HG03432 (cell line): ENCODE results near the gene RPS2.
"Not testable (repeated sequence)": the region's sequence is repeated elsewhere in the genome, so short reads cannot be mapped to it uniquely, and the experiment has no call there.

Source experiments
- ATAC-seq: cut with Tn5 transposase; IDR thresholded peaks from one replicate; pipeline ENCODE4 v1.9.1; 2021; ENCODE audit warnings: mild to moderate bottlenecking, moderate library complexity; ENCODE audit not compliant: unreplicated experiment

The RPS2 gene

GRCh38 chr16:1965396-1966001 is 873 bp upstream of the RPS2 start:
- ATAC-seq, result no peak

DNA sequence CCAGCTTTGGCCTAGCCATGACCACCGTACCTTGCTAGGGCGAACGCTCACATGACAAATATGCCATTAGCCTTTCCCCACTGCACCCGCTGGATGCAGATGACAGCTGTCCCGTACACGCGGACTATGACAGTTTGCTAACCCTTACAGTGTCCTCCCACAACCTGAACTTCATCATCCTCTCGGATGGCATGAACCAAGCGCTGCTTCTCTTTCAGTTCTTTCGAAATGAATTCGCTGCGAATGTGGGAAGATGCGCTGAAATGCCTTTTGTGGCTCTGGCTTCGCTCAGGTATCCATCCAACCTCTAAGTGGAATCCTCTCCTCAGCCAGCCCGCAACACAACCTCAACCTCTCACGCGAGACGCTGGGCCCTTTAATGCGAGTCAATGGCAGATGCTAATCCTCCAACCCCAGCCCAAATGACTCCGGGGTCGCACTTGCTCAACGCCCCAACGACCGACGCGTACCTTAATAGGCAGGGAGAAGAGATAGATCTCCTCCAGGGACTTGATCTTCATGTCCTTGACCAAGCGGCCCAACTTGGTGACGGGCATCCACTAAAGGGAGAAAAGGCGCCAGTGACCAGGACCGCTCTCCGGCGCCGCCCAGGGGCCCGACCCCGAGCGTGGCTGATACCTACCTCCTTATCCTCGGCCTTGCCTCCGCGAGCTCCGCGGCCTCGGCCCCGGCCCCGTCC is 670 bp downstream of the RPS2 start:
- ATAC-seq, result peak; percentile 8

GRCh38 chr16:1962161-1963153 is 2.2 kb downstream of the RPS2 start:
- not testable (repeated sequence) for ATAC-seq

DNA sequence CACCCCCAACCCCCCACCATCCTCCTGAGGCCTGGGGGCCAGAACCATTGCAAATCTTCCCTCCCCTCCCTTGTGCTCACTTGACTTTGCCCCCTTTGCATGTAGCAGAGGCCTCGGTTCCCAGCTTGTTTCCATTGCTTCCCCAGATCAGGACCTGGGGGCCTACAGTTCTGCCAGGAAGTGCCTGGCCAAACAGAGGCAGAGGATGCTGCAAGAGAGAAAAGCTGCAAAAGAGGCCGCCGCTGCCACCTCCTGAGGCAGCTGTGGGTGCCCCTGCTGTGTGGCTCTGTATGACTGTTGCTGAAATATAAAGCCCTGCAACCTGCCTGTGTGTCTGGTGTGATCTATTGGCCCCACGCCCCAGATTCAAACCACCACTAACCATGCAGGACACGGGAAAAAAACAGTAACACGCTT is 3.0 kb downstream of the RPS2 start:
- ATAC-seq, result no peak

DNA sequence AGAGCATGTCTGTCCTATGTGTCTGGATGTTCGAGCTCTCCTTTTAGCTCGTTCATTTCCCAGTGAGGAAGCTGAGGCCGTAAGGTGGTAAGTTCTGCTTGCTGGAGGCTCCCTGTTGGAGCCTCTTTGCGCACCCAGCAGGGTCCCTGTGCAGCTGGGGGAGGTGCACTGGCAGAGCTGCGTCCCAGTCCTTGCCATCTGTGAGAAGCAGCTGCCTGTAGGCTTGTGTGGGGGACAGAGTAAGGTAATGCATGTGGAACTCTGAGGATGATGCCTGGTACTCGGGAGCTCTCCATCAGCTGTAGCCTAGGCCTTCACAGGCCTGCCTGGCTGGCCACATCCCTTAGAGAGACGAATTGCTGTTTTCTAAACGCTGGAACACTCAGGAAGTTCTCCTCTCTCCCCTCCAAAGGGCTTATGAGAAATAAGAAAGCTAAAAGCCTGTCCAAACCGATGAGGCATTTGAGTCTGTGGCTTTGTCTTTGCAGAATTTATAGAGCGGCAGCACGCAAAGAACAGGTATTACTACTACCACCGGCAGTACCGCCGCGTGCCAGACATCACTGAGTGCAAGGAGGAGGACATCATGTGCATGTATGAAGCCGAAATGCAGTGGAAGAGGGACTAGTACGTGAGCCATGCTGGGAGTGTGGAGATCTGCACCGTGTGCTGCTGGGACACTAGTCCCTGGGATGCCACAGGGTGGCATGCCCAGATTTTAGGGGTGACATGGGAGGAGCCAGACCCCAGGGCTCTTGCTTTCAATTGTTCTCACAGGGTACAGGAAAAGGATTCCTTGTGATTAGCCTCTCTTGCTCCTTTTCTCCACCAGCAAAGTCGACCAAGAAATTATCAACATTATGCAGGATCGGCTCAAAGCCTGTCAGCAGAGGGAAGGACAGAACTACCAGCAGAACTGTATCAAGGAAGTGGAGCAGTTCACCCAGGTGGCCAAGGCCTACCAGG is 3.7 kb downstream of the RPS2 start:
- ATAC-seq, result no peak

GRCh38 chr16:1959269-1960039 is 5.2 kb downstream of the RPS2 start, which contains the start of gene NDUFB10:
Gene NDUFB10 (plus strand): TSS chr16:1959538. CDS start chr16:1959625, 87 bp downstream.
- ATAC-seq, result peak; percentile 75

- no peak for ATAC-seq
These were observed 5.8 kb downstream of the RPS2 start for GRCh38 chr16:1958715-1959268.

- ATAC-seq, result not testable (repeated sequence)
These were observed 6.5 kb downstream of the RPS2 start for GRCh38 chr16:1958143-1958491.

GRCh38 chr16:1957434-1958142 is 7.0 kb downstream of the RPS2 start:
- not testable (repeated sequence) for ATAC-seq

DNA sequence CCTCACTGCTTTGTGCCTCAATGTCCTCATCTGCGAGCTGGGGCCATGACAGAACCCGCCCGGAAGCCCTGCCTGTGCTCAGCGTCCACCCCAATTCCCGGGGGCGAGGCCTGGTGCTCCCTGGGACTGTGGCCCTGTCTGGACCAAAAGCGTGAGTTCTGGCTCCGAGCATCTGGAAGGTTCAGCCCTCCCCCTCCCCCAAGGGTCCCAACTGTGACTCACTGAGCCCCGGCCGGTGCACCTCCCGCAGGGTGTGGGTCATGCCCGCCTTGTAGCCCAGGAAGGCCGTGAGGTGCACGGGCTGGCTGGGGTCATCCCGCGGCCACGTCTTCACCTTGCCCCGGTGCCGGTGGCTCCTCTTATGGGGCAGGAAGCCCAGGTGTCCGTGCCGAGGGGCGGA is 10.9 kb downstream of the RPS2 start:
- no peak for ATAC-seq

DNA sequence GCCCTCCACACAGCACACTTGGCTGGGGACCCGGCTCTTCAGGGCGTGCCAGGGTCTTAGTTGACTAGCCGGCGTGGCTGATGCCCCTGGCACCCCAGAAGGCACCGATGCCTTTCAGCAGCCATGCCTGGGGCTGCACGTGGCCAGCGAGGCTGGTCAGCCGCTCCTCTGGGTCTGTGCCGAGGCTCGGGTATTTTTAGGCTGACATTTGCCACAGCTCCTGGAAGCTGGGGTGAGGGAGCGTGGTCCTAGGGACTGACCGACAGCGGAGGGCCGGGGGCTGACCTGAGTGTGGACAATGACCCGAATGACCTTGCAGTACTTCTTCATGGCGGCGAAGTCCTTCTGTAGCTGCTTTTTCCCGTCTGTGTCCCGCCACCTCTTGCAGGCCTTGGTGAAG is 14.1 kb downstream of the RPS2 start:
- ATAC-seq, result no peak

DNA sequence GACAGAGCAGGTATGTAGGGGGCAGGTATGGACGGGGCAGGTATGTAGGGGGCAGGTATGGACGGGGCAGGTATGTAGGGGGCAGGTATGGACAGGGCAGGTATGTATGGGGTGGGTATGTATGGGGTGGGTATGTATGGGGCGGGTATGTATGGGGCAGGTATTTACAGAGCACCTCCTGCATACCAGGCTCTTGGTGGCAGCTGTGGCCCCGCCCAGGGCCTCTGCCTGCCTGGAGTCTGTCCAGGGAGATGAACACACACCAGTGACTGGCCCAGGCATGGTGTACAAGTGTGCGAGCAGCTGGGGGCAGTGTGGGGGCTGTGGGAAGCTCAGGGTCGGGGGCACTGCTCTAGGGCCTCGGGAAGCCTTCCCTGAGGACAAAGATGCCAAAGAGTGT is 14.6 kb downstream of the RPS2 start:
- ATAC-seq, result no peak

- ATAC-seq, result no peak
These were observed 15.1 kb downstream of the RPS2 start for GRCh38 chr16:1949507-1949906.

GRCh38 chr16:1947369-1947670 is 17.3 kb downstream of the RPS2 start:
- ATAC-seq, result no peak

DNA sequence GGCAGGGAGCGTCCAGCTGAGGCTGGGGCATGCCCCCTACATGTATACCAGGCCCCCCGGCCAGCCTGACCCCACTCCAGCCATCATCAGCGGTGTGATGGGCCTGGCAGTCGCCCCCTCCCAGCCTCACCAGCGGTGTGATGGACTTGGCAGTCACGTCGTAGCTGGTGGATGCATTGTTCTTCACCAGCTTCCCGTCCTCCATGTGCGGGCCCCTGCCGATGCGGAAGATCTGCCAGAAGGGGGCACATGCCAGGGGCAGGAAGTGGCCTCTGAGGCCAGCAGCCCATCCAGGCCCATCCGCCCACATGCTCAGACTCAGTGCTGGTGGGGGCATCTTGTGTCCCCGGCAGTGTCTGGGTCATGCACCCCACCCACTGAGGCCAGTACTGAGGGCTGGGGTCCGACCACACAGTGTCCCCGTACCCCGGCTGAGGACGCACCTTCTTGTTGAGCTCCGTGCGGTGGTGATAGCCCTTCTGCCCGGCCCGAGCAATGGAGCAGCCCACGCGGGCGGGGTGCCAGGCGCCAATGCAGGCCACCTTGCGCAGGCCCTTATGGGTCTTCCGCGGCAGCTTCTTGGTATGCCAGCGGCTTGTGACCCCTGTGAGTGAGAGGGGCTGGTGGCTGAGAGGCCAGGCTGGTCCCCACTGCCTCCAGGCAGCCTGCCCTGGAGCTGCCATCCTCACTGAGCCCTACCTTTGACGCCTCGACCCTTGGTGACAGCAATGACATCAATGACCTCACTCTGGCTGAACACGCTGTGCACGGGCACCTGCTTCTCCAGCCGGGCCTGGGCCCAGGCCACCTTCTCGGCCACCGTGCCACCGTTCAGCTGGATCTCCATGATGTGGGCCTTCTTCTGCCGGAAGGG is 17.9 kb downstream of the RPS2 start:
- ATAC-seq, result no peak

- no peak for ATAC-seq
These were observed 18.9 kb downstream of the RPS2 start for GRCh38 chr16:1945559-1946391.

GRCh38 chr16:1944612-1945199 is 19.9 kb downstream of the RPS2 start:
- no peak for ATAC-seq
